CD4-positive, alpha-beta T cell treated with Interleukin-10 for 1 hour (primary cell): ENCODE results near the gene TNFRSF4.

Experiments used
- DNase-seq: peaks from one replicate; pipeline ENCODE4 v3.0.0-alpha.2; 2020

The TNFRSF4 gene

GRCh38 chr1:1166642-1167397 lies 47.1 kb downstream of the TNFRSF4 start:
- no peak for DNase-seq

- no peak for DNase-seq
Measured at GRCh38 chr1:1165900-1166421, 48.0 kb downstream of the TNFRSF4 start.

GRCh38 chr1:1165485-1165884 lies 48.5 kb downstream of the TNFRSF4 start:
- DNase-seq = no peak

- no peak for DNase-seq
Measured at GRCh38 chr1:1164701-1165451, 49.1 kb downstream of the TNFRSF4 start.

GRCh38 chr1:1164361-1164700 lies 49.6 kb downstream of the TNFRSF4 start:
- no peak for DNase-seq

GRCh38 chr1:1163538-1164070 lies 50.3 kb downstream of the TNFRSF4 start:
- no peak for DNase-seq

- no peak for DNase-seq
Measured at GRCh38 chr1:1162597-1163537, 51.1 kb downstream of the TNFRSF4 start.

GRCh38 chr1:1161683-1162079 lies 52.3 kb downstream of the TNFRSF4 start:
- DNase-seq = no peak
